Hepatocyte (in vitro differentiated cells): ENCODE results near the gene NID1. TPM values are rescaled to one million over a fixed set of nuclear protein-coding genes. Genes with fewer than 3 reads are reported as not detected.

Source experiments
- DNase-seq: peaks from one replicate; pipeline ENCODE4 v3.0.0-alpha.2; 2016; ENCODE audit warnings: low spot score
- H2AFZ ChIP-seq: fragments of 200-600 bp; sonication (generic); 2 replicates; pipeline ENCODE4 v1.6.0; 2016; ENCODE audit warnings: antibody characterized with exemption, mild to moderate bottlenecking
- H3K27ac ChIP-seq: fragments of 200-600 bp; sonication (generic); 2 replicates; pipeline ENCODE4 v1.5.1; 2016; ENCODE audit warnings: mild to moderate bottlenecking
- H3K27me3 ChIP-seq: fragments of 200-600 bp; sonication (generic); 2 replicates; pipeline ENCODE4 v1.6.1; 2016
- H3K36me3 ChIP-seq: fragments of 200-600 bp; sonication (generic); replicated peaks from 2 replicates; pipeline ENCODE4 v1.5.1; 2016; ENCODE audit warnings: low read depth; ENCODE audit not compliant: insufficient read depth
- H3K4me1 ChIP-seq: fragments of 200-600 bp; sonication (generic); 2 replicates; pipeline ENCODE4 v1.5.1; 2016; ENCODE audit warnings: mild to moderate bottlenecking, moderate library complexity; ENCODE audit not compliant: insufficient read depth
- H3K4me2 ChIP-seq: fragments of 200-600 bp; sonication (generic); 2 replicates; pipeline ENCODE4 v1.6.0; 2016
- H3K4me3 ChIP-seq: fragments of 200-600 bp; sonication (generic); 2 replicates; pipeline ENCODE4 v1.5.1; 2016; ENCODE audit warnings: mild to moderate bottlenecking
- H3K79me2 ChIP-seq: fragments of 200-600 bp; sonication (generic); 2 replicates; pipeline ENCODE4 v1.6.0; 2017; ENCODE audit warnings: mild to moderate bottlenecking
- H3K9me2 ChIP-seq: fragments of 200-600 bp; sonication (generic); replicated peaks from 2 replicates; pipeline ENCODE4 v1.6.0; 2017; ENCODE audit warnings: mild to moderate bottlenecking; ENCODE audit not compliant: insufficient read depth
- H3K9me3 ChIP-seq: fragments of 200-600 bp; sonication (generic); 2 replicates; pipeline ENCODE4 v1.5.1; 2016; ENCODE audit warnings: low read depth, mild to moderate bottlenecking
- H4K20me1 ChIP-seq: fragments of 200-600 bp; sonication (generic); 2 replicates; pipeline ENCODE4 v1.6.0; 2016; ENCODE audit warnings: mild to moderate bottlenecking; ENCODE audit not compliant: insufficient read depth, poor library complexity, severe bottlenecking
- EZH2 ChIP-seq: fragments of 200-600 bp; sonication (generic); IDR thresholded peaks from 2 replicates; pipeline ENCODE4 v1.6.1; 2016; ENCODE audit warnings: antibody characterized with exemption, mild to moderate bottlenecking, borderline replicate concordance
- EZH2phosphoT487 ChIP-seq: fragments of 200-600 bp; sonication (generic); IDR thresholded peaks from one replicate; pipeline ENCODE4 v1.6.1; 2018; ENCODE audit warnings: antibody characterized with exemption, mild to moderate bottlenecking, low read depth, moderate library complexity; ENCODE audit not compliant: unreplicated experiment, severe bottlenecking
- WGBS: methylation state at CpG from one replicate; pipeline ENCODE4 v1.1.6; 2016; ENCODE audit warnings: low lambda C conversion rate; ENCODE audit errors: missing lambda C conversion rate; 5-methylcytosine and 5-hydroxymethylcytosine counted together
- polyA plus RNA-seq: library from polyadenylated mRNA; unstranded; fragments of >200 nt; fragmentation: Nextera tagmentation; extraction: Ambion mirVana; gene quantifications from 2 replicates; pipeline ENCODE4 v1.2.1, GENCODE V29; 2016
- total RNA-seq: library from RNA; depleted of rRNA; stranded (reverse); fragments of >200 nt; gene quantifications from 2 replicates; pipeline ENCODE4 v1.2.3, GENCODE V29; 2014
- TF ChIP-seq, protein P1 (sequence below): fragments of 200-600 bp; sonication (generic); IDR thresholded peaks from 2 replicates; pipeline ENCODE4 v1.5.1; 2016; ENCODE audit warnings: antibody characterized with exemption, mild to moderate bottlenecking; ENCODE audit not compliant: poor library complexity

NID1 gene
- total and polyA plus RNA-seq, 2 experiments from 2014 or later, result 53.8 to 72.8 TPM

GRCh38 chr1:236072001-236072400 is 7.1 kb upstream of the NID1 start:
- Histone ChIP-seq H3K4me3 (no peak overlapping the region), H3K9me2 (no peaks in the 10 kb centered on the region), H3K36me3 (no peaks in the 10 kb centered on the region), H3K79me2 (no peaks in the 10 kb centered on the region), H3K9me3 (no peaks in the 10 kb centered on the region), H4K20me1 (no peaks in the 10 kb centered on the region), H2AFZ (no peak overlapping the region), H3K4me1 (no peaks in the 10 kb centered on the region), H3K27ac (no peak overlapping the region), H3K27me3 (no peaks in the 10 kb centered on the region), H3K4me2 (no peak overlapping the region)
- 97% methylated on average over 5 of the region's 5 CpGs for WGBS
- no peak for DNase-seq
- TF ChIP-seq EZH2, result no peak
- TF ChIP-seq, protein P1, sequence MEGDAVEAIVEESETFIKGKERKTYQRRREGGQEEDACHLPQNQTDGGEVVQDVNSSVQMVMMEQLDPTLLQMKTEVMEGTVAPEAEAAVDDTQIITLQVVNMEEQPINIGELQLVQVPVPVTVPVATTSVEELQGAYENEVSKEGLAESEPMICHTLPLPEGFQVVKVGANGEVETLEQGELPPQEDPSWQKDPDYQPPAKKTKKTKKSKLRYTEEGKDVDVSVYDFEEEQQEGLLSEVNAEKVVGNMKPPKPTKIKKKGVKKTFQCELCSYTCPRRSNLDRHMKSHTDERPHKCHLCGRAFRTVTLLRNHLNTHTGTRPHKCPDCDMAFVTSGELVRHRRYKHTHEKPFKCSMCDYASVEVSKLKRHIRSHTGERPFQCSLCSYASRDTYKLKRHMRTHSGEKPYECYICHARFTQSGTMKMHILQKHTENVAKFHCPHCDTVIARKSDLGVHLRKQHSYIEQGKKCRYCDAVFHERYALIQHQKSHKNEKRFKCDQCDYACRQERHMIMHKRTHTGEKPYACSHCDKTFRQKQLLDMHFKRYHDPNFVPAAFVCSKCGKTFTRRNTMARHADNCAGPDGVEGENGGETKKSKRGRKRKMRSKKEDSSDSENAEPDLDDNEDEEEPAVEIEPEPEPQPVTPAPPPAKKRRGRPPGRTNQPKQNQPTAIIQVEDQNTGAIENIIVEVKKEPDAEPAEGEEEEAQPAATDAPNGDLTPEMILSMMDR, result no peak
- no peak for TF ChIP-seq EZH2phosphoT487

DNA sequence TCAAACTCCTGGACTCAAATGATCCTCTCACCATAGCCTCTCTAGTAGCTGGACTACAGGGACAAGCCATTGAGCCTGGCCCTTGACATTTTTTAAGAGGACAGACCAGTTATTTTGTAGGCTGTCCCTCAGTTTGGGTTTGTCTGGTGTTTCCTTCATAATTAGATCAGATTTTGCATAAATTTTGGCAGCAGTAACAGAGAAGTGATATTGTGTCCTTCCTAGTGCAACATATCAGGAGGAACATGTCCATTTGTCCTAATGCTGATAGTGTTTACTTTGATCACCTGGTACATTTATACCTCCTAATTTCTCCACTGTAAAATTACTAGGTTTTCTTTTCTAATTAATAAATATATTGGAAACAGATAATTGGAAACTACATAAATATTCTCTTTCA is 5.9 kb upstream of the NID1 start:
- Histone ChIP-seq H3K79me2 (no peaks in the 10 kb centered on the region), H3K27ac (no peak overlapping the region), H2AFZ (no peak overlapping the region), H3K36me3 (no peaks in the 10 kb centered on the region), H3K27me3 (peaks cover 5% of the 10 kb centered on the region), H3K4me2 (no peak overlapping the region), H4K20me1 (no peaks in the 10 kb centered on the region), H3K4me3 (no peak overlapping the region), H3K9me3 (no peaks in the 10 kb centered on the region), H3K4me1 (no peaks in the 10 kb centered on the region), H3K9me2 (no peaks in the 10 kb centered on the region)
- TF ChIP-seq EZH2, result no peak
- TF ChIP-seq EZH2phosphoT487, result no peak
- TF ChIP-seq, protein P1, result no peak
- DNase-seq, result no peak

DNA sequence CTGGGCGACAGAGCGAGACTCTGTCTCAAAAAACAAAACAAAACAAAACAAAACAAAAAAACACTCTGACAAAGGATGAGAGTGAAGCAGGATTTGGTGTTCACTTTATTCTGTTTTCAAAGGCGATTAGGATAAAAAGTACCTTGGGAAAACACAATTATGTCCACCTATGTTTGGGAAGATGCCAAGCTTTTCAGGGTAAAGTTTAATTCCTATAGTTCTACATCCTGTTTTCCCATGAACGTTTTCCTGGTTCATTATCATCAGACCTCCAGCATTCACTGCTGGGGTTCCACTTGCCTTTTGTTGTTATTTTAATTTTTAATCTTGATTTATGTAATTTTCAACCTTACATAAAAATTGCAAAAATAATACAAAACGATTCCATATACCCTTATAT is 4.9 kb upstream of the NID1 start:
- DNase-seq, result no peak
- peaks cover 10% of the 10 kb centered on the region for H3K27me3 ChIP-seq
- H3K27ac ChIP-seq, result no peak overlapping the region
- no peaks in the 10 kb centered on the region for H3K4me1 ChIP-seq
- H2AFZ ChIP-seq, result no peak overlapping the region
- TF ChIP-seq EZH2, result no peak
- TF ChIP-seq, protein P1, result no peak
- TF ChIP-seq EZH2phosphoT487, result no peak
- H3K79me2 ChIP-seq, result no peaks in the 10 kb centered on the region
- no peaks in the 10 kb centered on the region for H4K20me1 ChIP-seq
- 94% methylated on average over 5 of the region's 5 CpGs for WGBS
- no peak overlapping the region for H3K4me3 ChIP-seq
- no peaks in the 10 kb centered on the region for H3K36me3 ChIP-seq
- no peaks in the 10 kb centered on the region for H3K9me3 ChIP-seq
- H3K9me2 ChIP-seq, result no peaks in the 10 kb centered on the region
- no peak overlapping the region for H3K4me2 ChIP-seq

GRCh38 chr1:236067854-236068454 is 3.1 kb upstream of the NID1 start:
- Histone ChIP-seq H3K4me3 (no peak overlapping the region), H3K27me3 (peaks cover 10% of the 10 kb centered on the region), H2AFZ (no peak overlapping the region), H3K9me2 (no peaks in the 10 kb centered on the region), H3K9me3 (no peaks in the 10 kb centered on the region), H4K20me1 (no peaks in the 10 kb centered on the region), H3K27ac (peak overlapping the region; percentile 91), H3K36me3 (no peaks in the 10 kb centered on the region), H3K79me2 (peaks cover 7% of the 10 kb centered on the region), H3K4me1 (no peaks in the 10 kb centered on the region), H3K4me2 (peak overlapping the region; percentile 21)
- DNase-seq, result no peak
- TF ChIP-seq EZH2phosphoT487, result no peak
- TF ChIP-seq, protein P1, result no peak
- no peak for TF ChIP-seq EZH2
- 63% methylated on average over 12 of the region's 12 CpGs for WGBS
